K562 (cell line): ENCODE results near the gene TMEM79. TPM values are rescaled to one million over a fixed set of nuclear protein-coding genes. Genes with fewer than 3 reads are reported as not detected.

ENCODE experiments used
- ATF1 ChIP-seq, 2 experiments: fragments of 450-650 bp in 1 of 2; IDR thresholded peaks; 2 replicates each; pipeline ENCODE4 v1.6.1; 2016; ENCODE audit warnings: missing compliant biosample characterization in 1 of 2, missing genetic modification characterization in 1 of 2
- CAMTA2 ChIP-seq: fragments of 250-450 bp; sonication (Bioruptor Pico); conservative IDR thresholded peaks from 2 replicates; pipeline ENCODE4 v1.5.1; 2022
- CEBPG ChIP-seq, 3 experiments: fragments of 200-800 bp in 1 of 3; sonication (Bioruptor generic) in 1 of 3; sonication (generic) in 1 of 3; formaldehyde crosslinking in 1 of 3; IDR thresholded peaks in 2 of 3; conservative IDR thresholded peaks in 1 of 3; 2 replicates each; pipeline versions ENCODE4 v1.6.1 to v1.8.0; 2016 to 2022; ENCODE audit warnings: missing compliant biosample characterization in 2 of 3, missing genetic modification characterization in 2 of 3, mild to moderate bottlenecking in 1 of 3, missing genetic modification reagents in 1 of 3
- GTF2F1 ChIP-seq: IDR thresholded peaks from 2 replicates; pipeline ENCODE4 v1.6.1; 2011; ENCODE audit warnings: low read depth, low read length, improper control_type of control experiment
- IFI16 ChIP-seq: fragments of 250-450 bp; sonication (Bioruptor Pico); IDR thresholded peaks from 2 replicates; pipeline ENCODE4 v2.1.2; 2022; ENCODE audit warnings: mild to moderate bottlenecking, inconsistent platforms
- POLR2G ChIP-seq: fragments of 200-400 bp; formaldehyde crosslinking; IDR thresholded peaks from 2 replicates; pipeline ENCODE4 v1.6.1; 2017; ENCODE audit warnings: low read depth, mild to moderate bottlenecking, antibody characterized with exemption, low read length, moderate library complexity
- POLR2H ChIP-seq: IDR thresholded peaks from 2 replicates; pipeline ENCODE4 v1.6.1; 2016; ENCODE audit warnings: missing genetic modification characterization, low read depth, mild to moderate bottlenecking, control low read depth, missing compliant biosample characterization, moderate library complexity
- RAD51 ChIP-seq: fragments of 450-650 bp; IDR thresholded peaks from 2 replicates; pipeline ENCODE4 v1.7.1; 2016; ENCODE audit warnings: low read depth, mild to moderate bottlenecking, borderline replicate concordance
- SIX5 ChIP-seq, 2 experiments: IDR thresholded peaks; 2 replicates each; pipeline ENCODE4 v1.6.1; 2011; ENCODE audit warnings: low read length in 2 of 2, borderline replicate concordance in 1 of 2, low read depth in 1 of 2, mild to moderate bottlenecking in 1 of 2, moderate library complexity in 1 of 2; ENCODE audit not compliant: insufficient read depth in 1 of 2
- SMAD2 ChIP-seq: fragments of 150-350 bp; IDR thresholded peaks from 2 replicates; pipeline ENCODE4 v1.6.1; 2014; ENCODE audit warnings: low read depth, mild to moderate bottlenecking, low read length
- TOE1 ChIP-seq, 2 experiments: fragments of 450-650 bp in 1 of 2; sonication (generic) in 1 of 2; formaldehyde crosslinking in 1 of 2; IDR thresholded peaks; 2 replicates each; pipeline versions ENCODE4 v1.7.1 to v1.8.0; 2016 to 2022; ENCODE audit warnings: borderline replicate concordance in 2 of 2, mild to moderate bottlenecking in 2 of 2, antibody characterized with exemption in 1 of 2, inconsistent platforms in 1 of 2, low read depth in 1 of 2, missing genetic modification reagents in 1 of 2, moderate library complexity in 1 of 2
- YY1 ChIP-seq, 3 experiments: IDR thresholded peaks; 2 replicates each; pipeline ENCODE4 v1.6.1; 2011; ENCODE audit warnings: low read length in 2 of 3, mild to moderate bottlenecking in 2 of 3, moderate library complexity in 2 of 3, borderline replicate concordance in 1 of 3, control low read depth in 1 of 3, low read depth in 1 of 3; ENCODE audit not compliant: insufficient read depth in 3 of 3, insufficient replicate concordance in 2 of 3, control insufficient read depth in 1 of 3, insufficient read length in 1 of 3; ENCODE audit errors: extremely low read depth in 1 of 3
- ZNF347 ChIP-seq: fragments of 450-650 bp; formaldehyde crosslinking; IDR thresholded peaks from 2 replicates; pipeline ENCODE4 v1.4.0; 2020; ENCODE audit warnings: low read depth, mild to moderate bottlenecking, moderate library complexity
- ZNF696 ChIP-seq: fragments of 250-450 bp; sonication (Bioruptor Pico); conservative IDR thresholded peaks from 2 replicates; pipeline ENCODE4 v1.4.0; 2020; ENCODE audit warnings: mild to moderate bottlenecking, moderate library complexity
- polyA plus RNA-seq, 8 experiments: library from polyadenylated mRNA; depleted of rRNA in 4 of 8; stranded (reverse) in 5 of 8; unstranded in 3 of 8; fragments of >200 nt; fragmentation: Nextera tagmentation in 2 of 8; fragmentation: Illumina TruSeq in 1 of 8; extraction: Ambion mirVana in 2 of 8; extraction: Trizol in 1 of 8; gene quantifications; 2 replicates each; pipeline versions ENCODE4 v1.2.1 to v1.2.3, GENCODE V29; 2011 to 2014; ENCODE audit warnings: inconsistent platforms in 1 of 8, missing spikeins in 1 of 8
- total RNA-seq, 7 experiments: library from RNA; depleted of rRNA in 6 of 7; stranded (reverse); fragments of >200 nt in 6 of 7; fragmentation: Illumina TruSeq in 2 of 7; extraction: Trizol in 2 of 7; gene quantifications; 2 replicates each; pipeline versions ENCODE4 v1.2.1 to v1.2.3, GENCODE V29; 2011 to 2021; ENCODE audit warnings: low replicate concordance in 1 of 7
- TF ChIP-seq, protein P1 (sequence below): sonication (generic); formaldehyde crosslinking; IDR thresholded peaks from 2 replicates; pipeline ENCODE4 v1.8.0; 2022; ENCODE audit warnings: mild to moderate bottlenecking, missing genetic modification reagents
- TF ChIP-seq, protein P2 (sequence below): sonication (generic); formaldehyde crosslinking; IDR thresholded peaks from 2 replicates; pipeline ENCODE4 v1.9.0; 2022; ENCODE audit warnings: mild to moderate bottlenecking, missing genetic modification reagents
- TF ChIP-seq, protein P3 (sequence below): conservative IDR thresholded peaks from 2 replicates; pipeline ENCODE4 v1.6.1; 2011; ENCODE audit warnings: low read depth, mild to moderate bottlenecking, low read length; ENCODE audit not compliant: control insufficient read depth

The TMEM79 gene
- total and polyA plus RNA-seq, 9 of the 15 experiments (the other 6 are each of a cell fraction or from before 2014, with no cell fraction given): 0.69 to 6.8 (median 4.0) TPM

DNA sequence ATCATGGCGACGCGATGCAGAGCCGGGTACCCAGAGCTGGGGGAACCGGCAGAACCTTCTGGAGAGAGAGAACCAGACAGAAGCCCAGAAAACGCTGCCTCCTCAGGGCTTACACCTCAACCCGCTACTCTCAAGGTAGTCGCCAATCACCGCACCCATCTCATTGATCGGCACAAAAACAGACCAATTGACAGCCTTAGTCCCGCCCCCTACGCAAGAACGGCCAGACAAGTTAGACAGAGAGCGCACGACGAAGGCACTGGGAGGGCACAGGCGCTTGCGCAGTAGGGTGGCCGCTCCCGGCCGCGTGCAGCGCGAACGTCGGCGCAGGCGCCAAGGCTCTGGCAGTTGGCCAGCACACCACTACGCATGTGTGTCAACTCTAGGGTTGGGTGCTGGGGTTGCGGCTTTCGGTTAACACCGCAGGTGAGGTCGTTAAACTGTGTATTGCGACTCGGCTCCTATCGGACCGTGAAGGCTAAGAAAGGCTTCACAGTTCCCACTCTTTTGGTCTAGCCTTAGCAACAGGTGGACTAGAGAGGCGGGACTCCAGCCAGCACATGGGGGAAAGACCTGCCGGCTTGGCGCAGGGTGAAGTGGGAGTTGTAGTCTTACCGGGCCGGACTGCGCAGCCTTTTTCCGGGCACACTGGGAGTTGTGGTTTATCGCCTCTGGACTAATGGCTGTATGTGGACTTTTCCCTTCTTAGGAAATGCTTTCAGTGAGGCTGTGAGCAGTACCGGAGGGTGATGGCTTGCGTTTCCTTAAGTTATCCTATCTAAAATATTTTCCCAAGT is 54.3 kb downstream of the TMEM79 start, which contains the start of the genes CCT3 and TSACC (continued):
- TF ChIP-seq, protein P1, sequence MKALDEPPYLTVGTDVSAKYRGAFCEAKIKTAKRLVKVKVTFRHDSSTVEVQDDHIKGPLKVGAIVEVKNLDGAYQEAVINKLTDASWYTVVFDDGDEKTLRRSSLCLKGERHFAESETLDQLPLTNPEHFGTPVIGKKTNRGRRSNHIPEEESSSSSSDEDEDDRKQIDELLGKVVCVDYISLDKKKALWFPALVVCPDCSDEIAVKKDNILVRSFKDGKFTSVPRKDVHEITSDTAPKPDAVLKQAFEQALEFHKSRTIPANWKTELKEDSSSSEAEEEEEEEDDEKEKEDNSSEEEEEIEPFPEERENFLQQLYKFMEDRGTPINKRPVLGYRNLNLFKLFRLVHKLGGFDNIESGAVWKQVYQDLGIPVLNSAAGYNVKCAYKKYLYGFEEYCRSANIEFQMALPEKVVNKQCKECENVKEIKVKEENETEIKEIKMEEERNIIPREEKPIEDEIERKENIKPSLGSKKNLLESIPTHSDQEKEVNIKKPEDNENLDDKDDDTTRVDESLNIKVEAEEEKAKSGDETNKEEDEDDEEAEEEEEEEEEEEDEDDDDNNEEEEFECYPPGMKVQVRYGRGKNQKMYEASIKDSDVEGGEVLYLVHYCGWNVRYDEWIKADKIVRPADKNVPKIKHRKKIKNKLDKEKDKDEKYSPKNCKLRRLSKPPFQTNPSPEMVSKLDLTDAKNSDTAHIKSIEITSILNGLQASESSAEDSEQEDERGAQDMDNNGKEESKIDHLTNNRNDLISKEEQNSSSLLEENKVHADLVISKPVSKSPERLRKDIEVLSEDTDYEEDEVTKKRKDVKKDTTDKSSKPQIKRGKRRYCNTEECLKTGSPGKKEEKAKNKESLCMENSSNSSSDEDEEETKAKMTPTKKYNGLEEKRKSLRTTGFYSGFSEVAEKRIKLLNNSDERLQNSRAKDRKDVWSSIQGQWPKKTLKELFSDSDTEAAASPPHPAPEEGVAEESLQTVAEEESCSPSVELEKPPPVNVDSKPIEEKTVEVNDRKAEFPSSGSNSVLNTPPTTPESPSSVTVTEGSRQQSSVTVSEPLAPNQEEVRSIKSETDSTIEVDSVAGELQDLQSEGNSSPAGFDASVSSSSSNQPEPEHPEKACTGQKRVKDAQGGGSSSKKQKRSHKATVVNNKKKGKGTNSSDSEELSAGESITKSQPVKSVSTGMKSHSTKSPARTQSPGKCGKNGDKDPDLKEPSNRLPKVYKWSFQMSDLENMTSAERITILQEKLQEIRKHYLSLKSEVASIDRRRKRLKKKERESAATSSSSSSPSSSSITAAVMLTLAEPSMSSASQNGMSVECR (CRISPR knock-in tag): peak; percentile 91
- TF ChIP-seq RAD51 (peak; percentile 33; the same call in 1 of the 2 replicates), YY1 (IDR thresholded peaks at IDR 0.05; ENCODE audit: borderline replicate concordance in 1 of 3, control insufficient read depth in 1 of 3, extremely low read depth in 1 of 3, insufficient read depth in 3 of 3, insufficient read length in 1 of 3, insufficient replicate concordance in 2 of 3, low read depth in 1 of 3, low read length in 2 of 3) (peak; percentile 54 to 89 (median 82)), ZNF347 (CRISPR knock-in tag) (no peak), TOE1 (IDR thresholded peaks at IDR 0.05; ENCODE audit: borderline replicate concordance) (no peak), TOE1 (CRISPR knock-in tag; IDR thresholded peaks at IDR 0.05; ENCODE audit: borderline replicate concordance, low read depth) (no peak), IFI16 (no peak), CAMTA2 (CRISPR knock-in tag) (no peak), POLR2H (tag) (0 out of 2 replicates have a peak, but pooled peaks have one; percentile 42), ATF1 (CRISPR knock-in tag; IDR thresholded peaks at IDR 0.05) (peak; percentile 31; the same call in 1 of the 2 replicates), ATF1 (tag; IDR thresholded peaks at IDR 0.05) (peak; percentile 97), CEBPG (CRISPR knock-in tag; IDR thresholded peaks at IDR 0.05) (peak; percentile 25; the same call in 1 of the 2 replicates), CEBPG (tag; conservative IDR thresholded peaks at IDR 0.05 in 1 of 2, IDR thresholded peaks at IDR 0.05 in 1 of 2) (no peak), POLR2G (peak; percentile 74), GTF2F1 (no peak), SMAD2 (no peak), ZNF696 (CRISPR knock-in tag) (no peak), SIX5 (IDR thresholded peaks at IDR 0.05; ENCODE audit: borderline replicate concordance in 1 of 2, insufficient read depth in 1 of 2, low read depth in 1 of 2, low read length in 2 of 2) (peak; percentile 83 to 89)
- TF ChIP-seq, protein P2, sequence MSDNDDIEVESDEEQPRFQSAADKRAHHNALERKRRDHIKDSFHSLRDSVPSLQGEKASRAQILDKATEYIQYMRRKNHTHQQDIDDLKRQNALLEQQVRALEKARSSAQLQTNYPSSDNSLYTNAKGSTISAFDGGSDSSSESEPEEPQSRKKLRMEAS: peak; percentile 98
- TF ChIP-seq, protein P3, sequence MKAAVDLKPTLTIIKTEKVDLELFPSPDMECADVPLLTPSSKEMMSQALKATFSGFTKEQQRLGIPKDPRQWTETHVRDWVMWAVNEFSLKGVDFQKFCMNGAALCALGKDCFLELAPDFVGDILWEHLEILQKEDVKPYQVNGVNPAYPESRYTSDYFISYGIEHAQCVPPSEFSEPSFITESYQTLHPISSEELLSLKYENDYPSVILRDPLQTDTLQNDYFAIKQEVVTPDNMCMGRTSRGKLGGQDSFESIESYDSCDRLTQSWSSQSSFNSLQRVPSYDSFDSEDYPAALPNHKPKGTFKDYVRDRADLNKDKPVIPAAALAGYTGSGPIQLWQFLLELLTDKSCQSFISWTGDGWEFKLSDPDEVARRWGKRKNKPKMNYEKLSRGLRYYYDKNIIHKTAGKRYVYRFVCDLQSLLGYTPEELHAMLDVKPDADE: peak; percentile 99
